Keratinocyte (primary cell): ENCODE results near the gene TMEM42. TPM values are rescaled to one million over a fixed set of nuclear protein-coding genes. Genes with fewer than 3 reads are reported as not detected.

ENCODE experiments used
- DNase-seq: peaks from one replicate; pipeline ENCODE4 v3.0.0-alpha.2; 2011; ENCODE audit warnings: low read depth, missing footprints, low spot score
- FAIRE-seq: peaks from 2 replicates; lab custom pipeline; 2011; peaks lifted over from hg19 to GRCh38; lab: Jason Lieb, UNC
- H2AFZ ChIP-seq: 2 replicates; pipeline ENCODE4 v1.6.0; 2012; ENCODE audit warnings: low read length, control low read depth, inconsistent platforms; ENCODE audit not compliant: control insufficient read depth
- H3K27ac ChIP-seq: 2 replicates; pipeline ENCODE4 v1.5.1; 2011; ENCODE audit warnings: low read length; ENCODE audit not compliant: control insufficient read depth, insufficient read depth
- H3K27me3 ChIP-seq: 3 replicates; pipeline ENCODE4 v1.6.0; 2011; ENCODE audit warnings: low read length; ENCODE audit not compliant: control insufficient read depth, insufficient read depth; ENCODE audit errors: extremely low read depth
- H3K36me3 ChIP-seq, 2 experiments: 2 replicates in 1 of 2; 3 replicates in 1 of 2; pipeline ENCODE4 v1.5.1; 2011; ENCODE audit warnings: low read length in 2 of 2, mild to moderate bottlenecking in 1 of 2; ENCODE audit not compliant: control insufficient read depth in 2 of 2, insufficient read depth in 2 of 2; ENCODE audit errors: extremely low read depth in 1 of 2
- H3K4me1 ChIP-seq: 3 replicates; pipeline ENCODE4 v1.5.1; 2011; ENCODE audit warnings: low read length; ENCODE audit not compliant: control insufficient read depth, insufficient read depth; ENCODE audit errors: extremely low read depth
- H3K4me2 ChIP-seq: 3 replicates; pipeline ENCODE4 v1.6.0; 2011; ENCODE audit warnings: low read depth, low read length; ENCODE audit not compliant: control insufficient read depth, insufficient read depth; ENCODE audit errors: extremely low read depth
- H3K4me3 ChIP-seq, 3 experiments: fragments of 200-600 bp in 1 of 3; sonication (generic) in 1 of 3; 2 replicates in 2 of 3; 3 replicates in 1 of 3; pipeline ENCODE4 v1.5.1; 2011 to 2016; ENCODE audit warnings: low read length in 3 of 3, mild to moderate bottlenecking in 3 of 3, control low read depth in 2 of 3, inconsistent platforms in 1 of 3, low read depth in 1 of 3, mixed read lengths in 1 of 3, mixed run types in 1 of 3, moderate library complexity in 1 of 3; ENCODE audit not compliant: control insufficient read depth in 2 of 3, insufficient read depth in 2 of 3; ENCODE audit errors: extremely low read depth in 1 of 3
- H3K79me2 ChIP-seq: 2 replicates; pipeline ENCODE4 v1.6.0; 2012; ENCODE audit warnings: low read length; ENCODE audit not compliant: control insufficient read depth, insufficient read depth
- H3K9ac ChIP-seq: 3 replicates; pipeline ENCODE4 v1.6.0; 2011; ENCODE audit warnings: low read length; ENCODE audit not compliant: control insufficient read depth, insufficient read depth; ENCODE audit errors: extremely low read depth
- H3K9me1 ChIP-seq: 3 replicates; pipeline ENCODE4 v1.6.0; 2011; ENCODE audit warnings: low read length; ENCODE audit not compliant: control insufficient read depth, insufficient read depth; ENCODE audit errors: extremely low read depth
- H3K9me3 ChIP-seq: 2 replicates; pipeline ENCODE4 v1.5.1; 2012; ENCODE audit warnings: low read depth, low read length; ENCODE audit not compliant: control insufficient read depth
- H4K20me1 ChIP-seq: 3 replicates; pipeline ENCODE4 v1.6.0; 2011; ENCODE audit warnings: low read length; ENCODE audit not compliant: control insufficient read depth, insufficient read depth; ENCODE audit errors: extremely low read depth
- EZH2 ChIP-seq: IDR thresholded peaks from one replicate; pipeline ENCODE4 v1.6.1; 2012; ENCODE audit warnings: inconsistent platforms, mild to moderate bottlenecking, low read length, moderate library complexity
- dilution Hi-C: fragments of 300-500 bp; cut with MboI; formaldehyde crosslinking; loops from one replicate; pipeline ENCODE4 v1.7.0; 2020; ENCODE audit warnings: low sequenced_read_pairs; ENCODE audit not compliant: extremely low pct_ligation_motif_present
- polyA plus RNA-seq, 5 experiments: library from polyadenylated mRNA; depleted of rRNA in 3 of 5; stranded (reverse) in 3 of 5; stranded (forward) in 1 of 5; unstranded in 1 of 5; fragments of >200 nt; gene quantifications; 1 replicate in 1 of 5; 2 replicates in 3 of 5; 3 replicates in 1 of 5; pipeline versions ENCODE4 v1.2.1 to v1.2.3, GENCODE V29; 2011 to 2012; ENCODE audit warnings: missing spikeins in 2 of 5, low read depth in 1 of 5, low replicate concordance in 1 of 5
- TF ChIP-seq, protein P1 (sequence below), 3 experiments: IDR thresholded peaks in 1 of 3; conservative IDR thresholded peaks in 1 of 3; optimal IDR thresholded peaks in 1 of 3; 2 replicates in 2 of 3; 3 replicates in 1 of 3; pipeline versions ENCODE3 to v1.5.1; 2011; ENCODE audit warnings: low read length in 3 of 3, mild to moderate bottlenecking in 3 of 3, moderate library complexity in 2 of 3, control low read depth in 1 of 3, inconsistent platforms in 1 of 3; ENCODE audit not compliant: insufficient read depth in 2 of 3; ENCODE audit errors: extremely low read depth in 1 of 3

TMEM42 gene
- polyA plus RNA-seq, 1 donor (not counting 4 experiments of a cell fraction or from before 2014, with no cell fraction given): 19.5 TPM

- Histone ChIP-seq H3K27ac (no peak overlapping the region), H2AFZ (no peak overlapping the region), H3K36me3 (no peaks in the 10 kb centered on the region), H3K4me2 (no peak overlapping the region), H3K9me1 (no peaks in the 10 kb centered on the region), H4K20me1 (no peaks in the 10 kb centered on the region), H3K79me2 (no peaks in the 10 kb centered on the region), H3K9ac (no peak overlapping the region), H3K4me1 (peaks cover 19% of the 10 kb centered on the region), H3K27me3 (no peaks in the 10 kb centered on the region), H3K9me3 (no peaks in the 10 kb centered on the region), H3K4me3 (no peak overlapping the region)
- TF ChIP-seq, protein P1, sequence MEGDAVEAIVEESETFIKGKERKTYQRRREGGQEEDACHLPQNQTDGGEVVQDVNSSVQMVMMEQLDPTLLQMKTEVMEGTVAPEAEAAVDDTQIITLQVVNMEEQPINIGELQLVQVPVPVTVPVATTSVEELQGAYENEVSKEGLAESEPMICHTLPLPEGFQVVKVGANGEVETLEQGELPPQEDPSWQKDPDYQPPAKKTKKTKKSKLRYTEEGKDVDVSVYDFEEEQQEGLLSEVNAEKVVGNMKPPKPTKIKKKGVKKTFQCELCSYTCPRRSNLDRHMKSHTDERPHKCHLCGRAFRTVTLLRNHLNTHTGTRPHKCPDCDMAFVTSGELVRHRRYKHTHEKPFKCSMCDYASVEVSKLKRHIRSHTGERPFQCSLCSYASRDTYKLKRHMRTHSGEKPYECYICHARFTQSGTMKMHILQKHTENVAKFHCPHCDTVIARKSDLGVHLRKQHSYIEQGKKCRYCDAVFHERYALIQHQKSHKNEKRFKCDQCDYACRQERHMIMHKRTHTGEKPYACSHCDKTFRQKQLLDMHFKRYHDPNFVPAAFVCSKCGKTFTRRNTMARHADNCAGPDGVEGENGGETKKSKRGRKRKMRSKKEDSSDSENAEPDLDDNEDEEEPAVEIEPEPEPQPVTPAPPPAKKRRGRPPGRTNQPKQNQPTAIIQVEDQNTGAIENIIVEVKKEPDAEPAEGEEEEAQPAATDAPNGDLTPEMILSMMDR (optimal IDR thresholded peaks at IDR 0.05 in 1 of 3, IDR thresholded peaks at IDR 0.05 in 1 of 3, conservative IDR thresholded peaks at IDR 0.05 in 1 of 3; ENCODE audit: extremely low read depth in 1 of 3, insufficient read depth in 2 of 3, low read length in 3 of 3): no peak
- DNase-seq: no peak
- dilution Hi-C loops: no loop called here
- FAIRE-seq: no peak
Measured at GRCh38 chr3:44894485-44894884, 32.8 kb downstream of the TMEM42 start.

DNA sequence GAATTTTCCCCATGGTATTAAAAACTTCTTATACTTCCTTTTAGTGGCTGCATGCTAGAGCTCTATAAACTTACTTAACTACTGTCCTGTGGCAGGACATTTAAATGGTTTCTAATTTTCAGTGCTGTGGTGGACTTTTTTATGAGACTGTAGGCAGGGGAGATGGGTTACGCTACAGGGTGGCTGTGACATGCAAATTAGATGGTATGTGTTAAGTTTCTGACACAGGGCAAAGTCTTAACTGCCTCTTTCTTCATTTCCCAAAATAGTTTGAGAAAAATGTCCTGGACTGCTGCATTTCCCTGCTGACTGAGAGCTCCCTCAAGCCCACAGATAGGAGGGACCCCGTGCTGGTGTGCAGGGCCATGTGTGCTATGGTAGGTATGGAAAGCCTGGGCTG lies 34.7 kb downstream of the TMEM42 start:
- Histone ChIP-seq H3K27ac (no peak overlapping the region), H3K9me3 (no peaks in the 10 kb centered on the region), H3K4me1 (peaks cover 24% of the 10 kb centered on the region), H4K20me1 (no peaks in the 10 kb centered on the region), H3K9ac (no peak overlapping the region), H3K4me2 (no peak overlapping the region), H2AFZ (no peak overlapping the region), H3K9me1 (no peaks in the 10 kb centered on the region), H3K36me3 (no peaks in the 10 kb centered on the region), H3K27me3 (no peaks in the 10 kb centered on the region), H3K4me3 (no peak overlapping the region), H3K79me2 (no peaks in the 10 kb centered on the region)
- dilution Hi-C loops: no loop called here
- FAIRE-seq (no peak), DNase-seq (no peak)
- TF ChIP-seq, protein P1 (optimal IDR thresholded peaks at IDR 0.05 in 1 of 3, IDR thresholded peaks at IDR 0.05 in 1 of 3, conservative IDR thresholded peaks at IDR 0.05 in 1 of 3; ENCODE audit: extremely low read depth in 1 of 3, insufficient read depth in 2 of 3, low read length in 3 of 3): no peak
- TF ChIP-seq EZH2: no peak
